Mesendoderm (in vitro differentiated cells): ENCODE measurements around the gene ARRDC4.

Experiments
- DNase-seq: peaks from one replicate; pipeline ENCODE4 v3.0.0; 2013
- H2AK5ac ChIP-seq: 2 replicates; pipeline ENCODE4 v1.6.1; 2013; ENCODE audit warnings: low read length, inconsistent platforms
- H2BK120ac ChIP-seq: 2 replicates; pipeline ENCODE4 v1.6.1; 2013; ENCODE audit warnings: low read depth, mild to moderate bottlenecking, low read length, moderate library complexity, mixed read lengths
- H2BK15ac ChIP-seq: replicated peaks from 2 replicates; pipeline ENCODE4 v1.6.1; 2013; ENCODE audit warnings: low read depth, mild to moderate bottlenecking, moderate library complexity
- H2BK5ac ChIP-seq: 2 replicates; pipeline ENCODE4 v1.6.1; 2013; ENCODE audit warnings: low read length, inconsistent platforms
- H3K18ac ChIP-seq: 2 replicates; pipeline ENCODE4 v1.6.1; 2013; ENCODE audit warnings: mild to moderate bottlenecking, low read length, mixed read lengths
- H3K23ac ChIP-seq: one replicate; pipeline ENCODE4 v1.6.1; 2013; ENCODE audit warnings: low read length
- H3K27ac ChIP-seq: 2 replicates; pipeline ENCODE4 v1.5.1; 2013; ENCODE audit warnings: low read depth, mild to moderate bottlenecking, inconsistent platforms, low read length, moderate library complexity
- H3K27me3 ChIP-seq: 2 replicates; pipeline ENCODE4 v1.6.1; 2013; ENCODE audit warnings: low read length, control low read depth, mild to moderate bottlenecking, inconsistent platforms; ENCODE audit not compliant: insufficient read depth, poor library complexity
- H3K36me3 ChIP-seq: 2 replicates; pipeline ENCODE4 v1.6.1; 2013; ENCODE audit warnings: low read length, inconsistent platforms; ENCODE audit not compliant: control insufficient read depth, insufficient read depth
- H3K4ac ChIP-seq: one replicate; pipeline ENCODE4 v1.6.1; 2013; ENCODE audit warnings: low read depth, mild to moderate bottlenecking, low read length, moderate library complexity
- H3K4me1 ChIP-seq: 2 replicates; pipeline ENCODE4 v1.6.1; 2013; ENCODE audit warnings: low read depth, low read length, inconsistent platforms; ENCODE audit not compliant: control insufficient read depth
- H3K4me2 ChIP-seq: 2 replicates; pipeline ENCODE4 v1.6.1; 2013; ENCODE audit warnings: low read length
- H3K4me3 ChIP-seq: 2 replicates; pipeline ENCODE4 v1.5.1; 2013; ENCODE audit warnings: mild to moderate bottlenecking, low read length
- H3K56ac ChIP-seq: one replicate; pipeline ENCODE4 v1.6.1; 2013; ENCODE audit warnings: low read length
- H3K79me1 ChIP-seq: 2 replicates; pipeline ENCODE4 v1.6.1; 2013; ENCODE audit warnings: low read length, inconsistent platforms
- H3K79me2 ChIP-seq: 2 replicates; pipeline ENCODE4 v1.6.1; 2013; ENCODE audit warnings: mild to moderate bottlenecking, low read length; ENCODE audit not compliant: control insufficient read depth, insufficient read depth
- H3K9ac ChIP-seq: 2 replicates; pipeline ENCODE4 v1.6.1; 2013; ENCODE audit warnings: low read length, inconsistent platforms
- H4K5ac ChIP-seq: one replicate; pipeline ENCODE4 v1.6.1; 2013; ENCODE audit warnings: low read length
- H4K8ac ChIP-seq: one replicate; pipeline ENCODE4 v1.6.1; 2013; ENCODE audit warnings: low read depth, mild to moderate bottlenecking, control low read depth, low read length, moderate library complexity
- WGBS: extraction: QIAGEN DNeasy Blood & Tissue Kit; methylation state at CpG from one replicate; pipeline ENCODE4 v1.1.7; 2013; ENCODE audit warnings: low lambda C conversion rate, missing lambda C conversion rate; ENCODE audit not compliant: insufficient coverage; ENCODE audit errors: extremely low coverage; 5-methylcytosine and 5-hydroxymethylcytosine counted together

ARRDC4 gene

DNA sequence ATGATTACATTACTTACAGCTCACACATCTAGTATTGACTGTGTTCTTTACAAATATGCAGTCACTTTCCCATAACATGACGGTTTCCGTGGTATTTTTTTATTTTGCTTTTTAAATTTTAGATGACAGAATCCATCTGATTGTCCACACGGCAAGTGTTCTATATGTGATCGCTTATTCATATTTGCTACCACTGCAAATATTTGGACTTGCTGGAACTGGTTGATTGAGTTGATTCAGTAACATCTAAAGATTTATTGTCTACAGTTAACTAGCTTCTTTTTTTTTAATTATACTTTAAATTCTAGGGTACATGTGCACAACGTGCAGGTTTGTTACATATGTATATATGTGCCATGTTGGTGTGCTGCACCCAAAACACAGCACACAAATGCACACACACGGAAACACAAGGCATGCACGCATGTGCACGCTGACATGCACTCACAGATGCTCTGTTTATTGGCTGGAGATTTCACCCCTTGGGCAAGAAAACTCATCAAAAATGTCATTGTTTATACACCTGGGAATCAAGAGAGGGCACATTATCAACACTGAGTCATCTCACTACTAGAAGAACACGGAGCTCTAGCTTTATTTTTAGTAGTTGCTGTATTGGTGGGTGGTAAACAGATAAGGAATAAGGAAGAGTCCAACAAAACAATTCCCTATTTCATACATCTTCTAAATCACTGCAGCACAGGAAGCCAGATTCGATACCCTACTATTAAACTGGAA lies 16.4 kb downstream of the ARRDC4 start:
- Histone ChIP-seq H3K4me3 (no peak overlapping the region), H3K4ac (no peak overlapping the region)

DNA sequence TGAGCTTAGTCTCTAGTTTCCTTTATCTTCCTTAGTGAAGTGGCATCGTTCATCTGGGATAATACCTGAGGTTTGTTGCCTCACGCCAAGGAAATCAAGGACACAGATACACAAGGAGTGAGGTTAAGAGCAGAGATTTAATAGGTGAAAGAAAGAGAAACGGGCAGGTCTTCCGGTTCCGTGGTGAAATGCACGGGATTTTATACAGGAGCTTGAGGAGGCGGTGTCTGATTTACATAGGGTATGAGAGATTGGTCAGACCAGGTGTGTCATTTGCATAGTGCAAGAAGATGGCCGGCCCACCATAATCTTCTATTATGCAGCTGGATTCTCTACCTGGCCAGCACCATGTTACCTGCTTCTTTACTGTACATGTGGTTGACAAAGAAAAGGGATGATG lies 17.2 kb downstream of the ARRDC4 start:
- no peak overlapping the region for H3K23ac ChIP-seq
- H3K4me1 ChIP-seq = no peaks in the 10 kb centered on the region
- no peaks in the 10 kb centered on the region for H3K79me2 ChIP-seq
- no peak overlapping the region for H2BK5ac ChIP-seq
- no CpG with 5 or more reads among the region's 8 CpGs for WGBS
- no peaks in the 10 kb centered on the region for H3K79me1 ChIP-seq
- H3K56ac ChIP-seq = no peak overlapping the region
- no peak overlapping the region for H3K9ac ChIP-seq
- H3K36me3 ChIP-seq = no peaks in the 10 kb centered on the region
- H3K27me3 ChIP-seq = no peaks in the 10 kb centered on the region
- no peak overlapping the region for H4K8ac ChIP-seq
- no peak overlapping the region for H4K5ac ChIP-seq
- no peak overlapping the region for H3K4me2 ChIP-seq
- DNase-seq = peak; percentile 14
- H3K4me3 ChIP-seq = no peak overlapping the region
- no peak overlapping the region for H2BK15ac ChIP-seq
- H2BK120ac ChIP-seq = no peak overlapping the region
- no peak overlapping the region for H3K27ac ChIP-seq
- H3K18ac ChIP-seq = no peak overlapping the region
- no peak overlapping the region for H2AK5ac ChIP-seq
- no peak overlapping the region for H3K4ac ChIP-seq

More for the DNA sequence above, 16.4 kb downstream of the ARRDC4 start:
- H2BK120ac ChIP-seq = no peak overlapping the region
- no peaks in the 10 kb centered on the region for H3K4me1 ChIP-seq
- H3K4me2 ChIP-seq = no peak overlapping the region
- no peak overlapping the region for H2BK15ac ChIP-seq
- H3K36me3 ChIP-seq = no peaks in the 10 kb centered on the region
- H4K5ac ChIP-seq = no peak overlapping the region
- H3K18ac ChIP-seq = no peak overlapping the region
- H3K79me1 ChIP-seq = no peaks in the 10 kb centered on the region
- H2BK5ac ChIP-seq = no peak overlapping the region
- H3K9ac ChIP-seq = no peak overlapping the region
- H3K56ac ChIP-seq = no peak overlapping the region
- no peak for DNase-seq
- no peak overlapping the region for H3K27ac ChIP-seq
- no CpG with 5 or more reads among the region's 10 CpGs for WGBS
- H4K8ac ChIP-seq = no peak overlapping the region
- H3K23ac ChIP-seq = no peak overlapping the region
- H3K27me3 ChIP-seq = no peaks in the 10 kb centered on the region
- no peaks in the 10 kb centered on the region for H3K79me2 ChIP-seq
- no peak overlapping the region for H2AK5ac ChIP-seq

DNA sequence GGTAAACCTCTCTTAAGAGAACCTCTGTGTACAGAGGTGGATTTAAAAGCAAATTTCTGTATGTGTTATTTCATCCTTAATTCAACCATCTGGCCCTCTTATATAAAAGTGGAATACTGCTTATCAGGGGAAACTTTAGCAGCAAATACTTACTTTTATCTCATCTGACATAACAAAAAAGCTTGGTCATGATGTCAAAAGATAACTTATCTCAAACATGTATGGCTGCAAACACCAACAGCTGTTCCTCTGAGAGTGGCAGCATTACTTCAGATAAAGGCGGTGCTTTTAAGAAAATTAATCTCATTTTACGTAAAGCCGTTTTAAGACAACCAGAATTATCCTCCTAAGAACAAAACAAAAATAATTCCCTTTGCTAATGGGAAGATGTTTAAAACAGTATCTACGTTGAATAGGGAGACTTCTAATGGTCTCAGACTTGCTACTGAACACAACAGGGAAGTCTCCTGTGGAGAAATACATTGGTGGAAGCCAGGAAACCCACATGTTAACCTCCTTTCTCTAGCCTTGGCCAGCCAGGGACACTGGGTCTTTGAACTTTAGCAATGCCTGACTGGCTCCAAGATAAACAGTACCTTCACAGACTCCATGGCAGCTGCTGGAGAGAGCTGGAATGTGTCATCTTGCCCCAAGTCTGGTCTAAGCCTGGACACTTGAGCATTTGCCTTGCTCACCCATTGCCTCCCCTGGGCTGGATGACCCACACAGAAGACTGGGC lies 18.1 kb downstream of the ARRDC4 start:
- H3K4ac ChIP-seq = no peak overlapping the region
- no peak overlapping the region for H3K23ac ChIP-seq
- no peak overlapping the region for H4K5ac ChIP-seq
- H3K4me2 ChIP-seq = no peak overlapping the region
- DNase-seq = peak; percentile 55
- H3K18ac ChIP-seq = no peak overlapping the region
- no peak overlapping the region for H4K8ac ChIP-seq
- no CpG with 5 or more reads among the region's 4 CpGs for WGBS
- H3K27me3 ChIP-seq = no peaks in the 10 kb centered on the region
- no peaks in the 10 kb centered on the region for H3K79me2 ChIP-seq
- H3K4me1 ChIP-seq = no peaks in the 10 kb centered on the region
- H3K36me3 ChIP-seq = no peaks in the 10 kb centered on the region
- no peak overlapping the region for H3K4me3 ChIP-seq
- H2BK120ac ChIP-seq = no peak overlapping the region
- peak overlapping the region; percentile 5 for H3K27ac ChIP-seq
- H3K56ac ChIP-seq = no peak overlapping the region
- H2BK15ac ChIP-seq = no peak overlapping the region
- H2BK5ac ChIP-seq = no peak overlapping the region
- H2AK5ac ChIP-seq = no peak overlapping the region
- no peak overlapping the region for H3K9ac ChIP-seq
- H3K79me1 ChIP-seq = no peaks in the 10 kb centered on the region

DNA sequence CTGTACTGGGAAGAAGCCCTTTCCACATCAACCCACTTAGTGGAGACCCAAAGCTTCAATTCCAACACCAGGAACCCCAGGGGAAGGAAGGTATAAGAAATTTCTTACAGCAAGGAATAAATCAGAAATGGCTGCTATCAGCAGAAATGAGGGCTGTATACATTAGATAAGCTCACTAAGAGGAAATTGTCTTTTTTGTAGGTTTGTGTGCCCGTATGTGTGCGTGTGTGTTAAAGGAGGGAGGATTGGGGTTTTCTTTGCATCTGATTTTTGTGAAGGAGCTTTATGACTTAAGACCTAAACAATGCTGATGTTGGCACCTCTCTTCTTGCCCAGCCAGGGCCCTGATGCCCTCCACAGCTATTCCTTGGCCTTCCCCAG lies 18.6 kb downstream of the ARRDC4 start:
- no peak overlapping the region for H2BK15ac ChIP-seq
- H4K8ac ChIP-seq = no peak overlapping the region
- H3K56ac ChIP-seq = no peak overlapping the region
- peak overlapping the region; percentile 5 for H3K27ac ChIP-seq
- H3K18ac ChIP-seq = no peak overlapping the region
- H4K5ac ChIP-seq = no peak overlapping the region
- H2BK120ac ChIP-seq = no peak overlapping the region
- H2AK5ac ChIP-seq = no peak overlapping the region
- no peak overlapping the region for H3K23ac ChIP-seq
- H2BK5ac ChIP-seq = no peak overlapping the region
- DNase-seq = no peak
- no peaks in the 10 kb centered on the region for H3K27me3 ChIP-seq
- H3K4me2 ChIP-seq = no peak overlapping the region
- H3K4me1 ChIP-seq = no peaks in the 10 kb centered on the region
- no peaks in the 10 kb centered on the region for H3K79me1 ChIP-seq
- no peaks in the 10 kb centered on the region for H3K79me2 ChIP-seq
- no peak overlapping the region for H3K4ac ChIP-seq
- no peak overlapping the region for H3K9ac ChIP-seq
- no peak overlapping the region for H3K4me3 ChIP-seq
- H3K36me3 ChIP-seq = no peaks in the 10 kb centered on the region
- WGBS = no CpG with 5 or more reads among the region's 2 CpGs

DNA sequence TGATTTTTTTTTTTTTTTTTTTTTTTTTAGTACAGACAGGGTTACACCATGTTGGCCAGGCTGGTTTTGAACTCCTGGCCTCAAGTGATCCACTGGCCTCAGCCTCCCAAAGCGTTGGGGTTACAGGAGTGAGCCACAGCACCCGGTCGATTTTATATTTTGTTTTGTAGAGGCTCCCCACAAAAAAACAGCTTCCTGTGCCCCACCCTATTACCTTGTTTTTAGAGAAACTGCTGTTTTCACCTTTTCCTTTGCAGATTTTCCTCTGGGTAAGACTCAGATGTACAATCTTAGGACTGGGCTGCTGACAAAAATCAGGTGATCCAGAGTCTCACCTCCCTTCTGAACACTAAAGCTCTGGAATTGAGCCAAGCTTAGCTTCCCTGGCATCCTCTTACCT lies 20.6 kb downstream of the ARRDC4 start:
- Histone ChIP-seq H2AK5ac (no peak overlapping the region), H3K23ac (no peak overlapping the region), H4K8ac (no peak overlapping the region), H3K79me1 (no peaks in the 10 kb centered on the region), H2BK15ac (no peak overlapping the region), H3K27me3 (no peaks in the 10 kb centered on the region), H3K4me1 (no peaks in the 10 kb centered on the region), H3K27ac (no peak overlapping the region), H4K5ac (no peak overlapping the region), H3K18ac (no peak overlapping the region), H3K79me2 (no peaks in the 10 kb centered on the region), H2BK120ac (no peak overlapping the region), H3K4me2 (no peak overlapping the region), H3K36me3 (no peaks in the 10 kb centered on the region), H3K56ac (no peak overlapping the region), H3K4ac (no peak overlapping the region), H2BK5ac (no peak overlapping the region), H3K4me3 (no peak overlapping the region), H3K9ac (no peak overlapping the region)
- no CpG with 5 or more reads among the region's 3 CpGs for WGBS
- DNase-seq = no peak
